Keratinocyte (primary cell): ENCODE data around the gene REEP6. TPM values are rescaled to one million over a fixed set of nuclear protein-coding genes. Genes with fewer than 3 reads are reported as not detected.

Experiments
- DNase-seq: peaks from one replicate; pipeline ENCODE4 v3.0.0-alpha.2; 2011; ENCODE audit warnings: low read depth, missing footprints, low spot score
- FAIRE-seq: peaks from 2 replicates; lab custom pipeline; 2011; peaks lifted over from hg19 to GRCh38; lab: Jason Lieb, UNC
- H2AFZ ChIP-seq: 2 replicates; pipeline ENCODE4 v1.6.0; 2012; ENCODE audit warnings: low read length, control low read depth, inconsistent platforms; ENCODE audit not compliant: control insufficient read depth
- H3K27ac ChIP-seq: 2 replicates; pipeline ENCODE4 v1.5.1; 2011; ENCODE audit warnings: low read length; ENCODE audit not compliant: control insufficient read depth, insufficient read depth
- H3K27me3 ChIP-seq: 3 replicates; pipeline ENCODE4 v1.6.0; 2011; ENCODE audit warnings: low read length; ENCODE audit not compliant: control insufficient read depth, insufficient read depth; ENCODE audit errors: extremely low read depth
- H3K36me3 ChIP-seq, 2 experiments: 2 replicates in 1 of 2; 3 replicates in 1 of 2; pipeline ENCODE4 v1.5.1; 2011; ENCODE audit warnings: low read length in 2 of 2, mild to moderate bottlenecking in 1 of 2; ENCODE audit not compliant: control insufficient read depth in 2 of 2, insufficient read depth in 2 of 2; ENCODE audit errors: extremely low read depth in 1 of 2
- H3K4me1 ChIP-seq: 3 replicates; pipeline ENCODE4 v1.5.1; 2011; ENCODE audit warnings: low read length; ENCODE audit not compliant: control insufficient read depth, insufficient read depth; ENCODE audit errors: extremely low read depth
- H3K4me2 ChIP-seq: 3 replicates; pipeline ENCODE4 v1.6.0; 2011; ENCODE audit warnings: low read depth, low read length; ENCODE audit not compliant: control insufficient read depth, insufficient read depth; ENCODE audit errors: extremely low read depth
- H3K4me3 ChIP-seq, 3 experiments: fragments of 200-600 bp in 1 of 3; sonication (generic) in 1 of 3; 2 replicates in 2 of 3; 3 replicates in 1 of 3; pipeline ENCODE4 v1.5.1; 2011 to 2016; ENCODE audit warnings: low read length in 3 of 3, mild to moderate bottlenecking in 3 of 3, control low read depth in 2 of 3, inconsistent platforms in 1 of 3, low read depth in 1 of 3, mixed read lengths in 1 of 3, mixed run types in 1 of 3, moderate library complexity in 1 of 3; ENCODE audit not compliant: control insufficient read depth in 2 of 3, insufficient read depth in 2 of 3; ENCODE audit errors: extremely low read depth in 1 of 3
- H3K79me2 ChIP-seq: 2 replicates; pipeline ENCODE4 v1.6.0; 2012; ENCODE audit warnings: low read length; ENCODE audit not compliant: control insufficient read depth, insufficient read depth
- H3K9ac ChIP-seq: 3 replicates; pipeline ENCODE4 v1.6.0; 2011; ENCODE audit warnings: low read length; ENCODE audit not compliant: control insufficient read depth, insufficient read depth; ENCODE audit errors: extremely low read depth
- H3K9me1 ChIP-seq: 3 replicates; pipeline ENCODE4 v1.6.0; 2011; ENCODE audit warnings: low read length; ENCODE audit not compliant: control insufficient read depth, insufficient read depth; ENCODE audit errors: extremely low read depth
- H3K9me3 ChIP-seq: 2 replicates; pipeline ENCODE4 v1.5.1; 2012; ENCODE audit warnings: low read depth, low read length; ENCODE audit not compliant: control insufficient read depth
- H4K20me1 ChIP-seq: 3 replicates; pipeline ENCODE4 v1.6.0; 2011; ENCODE audit warnings: low read length; ENCODE audit not compliant: control insufficient read depth, insufficient read depth; ENCODE audit errors: extremely low read depth
- CTCF ChIP-seq, 3 experiments: IDR thresholded peaks in 1 of 3; conservative IDR thresholded peaks in 1 of 3; optimal IDR thresholded peaks in 1 of 3; 2 replicates in 2 of 3; 3 replicates in 1 of 3; pipeline versions ENCODE3 to v1.5.1; 2011; ENCODE audit warnings: low read length in 3 of 3, mild to moderate bottlenecking in 3 of 3, moderate library complexity in 2 of 3, control low read depth in 1 of 3, inconsistent platforms in 1 of 3; ENCODE audit not compliant: insufficient read depth in 2 of 3; ENCODE audit errors: extremely low read depth in 1 of 3
- EZH2 ChIP-seq: IDR thresholded peaks from one replicate; pipeline ENCODE4 v1.6.1; 2012; ENCODE audit warnings: inconsistent platforms, mild to moderate bottlenecking, low read length, moderate library complexity
- dilution Hi-C: fragments of 300-500 bp; cut with MboI; formaldehyde crosslinking; loops from one replicate; pipeline ENCODE4 v1.7.0; 2020; ENCODE audit warnings: low sequenced_read_pairs; ENCODE audit not compliant: extremely low pct_ligation_motif_present
- polyA plus RNA-seq, 5 experiments: library from polyadenylated mRNA; depleted of rRNA in 3 of 5; stranded (reverse) in 3 of 5; stranded (forward) in 1 of 5; unstranded in 1 of 5; fragments of >200 nt; gene quantifications; 1 replicate in 1 of 5; 2 replicates in 3 of 5; 3 replicates in 1 of 5; pipeline versions ENCODE4 v1.2.1 to v1.2.3, GENCODE V29; 2011 to 2012; ENCODE audit warnings: missing spikeins in 2 of 5, low read depth in 1 of 5, low replicate concordance in 1 of 5

Gene REEP6
- polyA plus RNA-seq, 1 donor (not counting 4 experiments of a cell fraction or from before 2014, with no cell fraction given): 1.2 TPM

DNA sequence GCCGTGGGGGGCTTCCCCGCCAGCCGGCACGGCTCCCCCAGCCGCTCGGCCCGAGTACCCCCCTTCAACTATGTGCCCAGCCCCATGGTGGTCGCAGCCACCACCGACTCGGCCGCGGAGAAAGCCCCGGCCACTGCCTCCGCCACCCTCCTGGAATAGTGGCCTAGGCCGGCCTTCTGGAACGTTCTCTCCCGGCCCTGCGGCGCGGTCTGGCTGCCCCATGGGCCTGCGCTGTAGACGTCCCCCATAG, 21.0 kb upstream of the REEP6 start:
- Histone ChIP-seq H4K20me1 (peaks cover 12% of the 10 kb centered on the region), H3K79me2 (no peaks in the 10 kb centered on the region), H3K27ac (no peak overlapping the region), H3K4me1 (peaks cover 16% of the 10 kb centered on the region), H2AFZ (no peak overlapping the region), H3K4me2 (peak overlapping the region; percentile 70), H3K9me3 (no peaks in the 10 kb centered on the region), H3K9ac (no peak overlapping the region), H3K9me1 (peaks cover 4% of the 10 kb centered on the region), H3K27me3 (peaks cover 56% of the 10 kb centered on the region), H3K4me3 (peak overlapping the region; percentile 48 to 60 (median 51)), H3K36me3 (peaks cover 0 to 5% of the 10 kb centered on the region in 2 experiments)
- TF ChIP-seq EZH2 (peak; percentile 83), CTCF (optimal IDR thresholded peaks at IDR 0.05 in 1 of 3, IDR thresholded peaks at IDR 0.05 in 1 of 3, conservative IDR thresholded peaks at IDR 0.05 in 1 of 3; ENCODE audit: extremely low read depth in 1 of 3, insufficient read depth in 2 of 3, low read length in 3 of 3) (no peak)
- dilution Hi-C loops: no loop called here
- no peak for FAIRE-seq
- no peak for DNase-seq

- Histone ChIP-seq H3K4me1 (peaks cover 16% of the 10 kb centered on the region), H4K20me1 (peaks cover 12% of the 10 kb centered on the region), H3K4me2 (peak overlapping the region; percentile 70), H3K9ac (no peak overlapping the region), H3K36me3 (peaks cover 2 to 5% of the 10 kb centered on the region in 2 experiments), H3K9me3 (no peaks in the 10 kb centered on the region), H3K9me1 (peaks cover 4% of the 10 kb centered on the region), H3K27ac (no peak overlapping the region), H3K4me3 (peak overlapping the region; percentile 48 to 60 (median 51)), H3K27me3 (peaks cover 53% of the 10 kb centered on the region), H2AFZ (no peak overlapping the region), H3K79me2 (no peaks in the 10 kb centered on the region)
- dilution Hi-C loops: no loop called here
- DNase-seq (no peak), FAIRE-seq (no peak)
- TF ChIP-seq CTCF (optimal IDR thresholded peaks at IDR 0.05 in 1 of 3, IDR thresholded peaks at IDR 0.05 in 1 of 3, conservative IDR thresholded peaks at IDR 0.05 in 1 of 3; ENCODE audit: extremely low read depth in 1 of 3, insufficient read depth in 2 of 3, low read length in 3 of 3) (no peak), EZH2 (peak; percentile 12)
These were observed 20.5 kb upstream of the REEP6 start for GRCh38 chr19:1470305-1471009.
